Panc1 (cell line): Measurements from ENCODE around the gene ADAM12. TPM values are rescaled to one million over a fixed set of nuclear protein-coding genes. Genes with fewer than 3 reads are reported as not detected.

Source experiments
- ATAC-seq: fragments of 200-7000 bp; cut with Tn5 transposase; 2 replicates; pipeline ENCODE4 v1.9.1; 2020; ENCODE audit warnings: mild to moderate bottlenecking, moderate library complexity
- BruUV-seq: library from RNA; stranded (reverse); fragments of 400-500 nt; replicated peaks from 2 replicates; lab custom pipeline; 2021; lab: Mats Ljungman, UMichigan
- CTCF ChIA-PET: fragments of 300-600 bp; sonication (Branson Sonifier 250); formaldehyde crosslinking; loops from one replicate; lab custom pipeline; 2022; ENCODE audit warnings: antibody characterized with exemption; lab: Charles Lee
- POLR2A ChIA-PET: fragments of 300-600 bp; sonication (Branson Sonifier 250); formaldehyde crosslinking; loops from one replicate; lab custom pipeline; 2022; ENCODE audit warnings: antibody characterized with exemption; lab: Charles Lee
- DNase-seq: peaks from one replicate; pipeline ENCODE4 v3.0.0-alpha.2; 2010; ENCODE audit warnings: low read depth, low spot score
- H3K27ac ChIP-seq: 2 replicates; pipeline ENCODE4 v1.5.1; 2011; ENCODE audit warnings: mild to moderate bottlenecking, low read length, inconsistent platforms
- H3K27me3 ChIP-seq: fragments of 200-500 bp; sonication (Bioruptor generic); 2 replicates; pipeline ENCODE4 v1.6.0; 2014; ENCODE audit warnings: low read length, inconsistent platforms; ENCODE audit not compliant: control insufficient read depth, insufficient read depth
- H3K36me3 ChIP-seq: fragments of 200-500 bp; sonication (Bioruptor generic); 2 replicates; pipeline ENCODE4 v1.5.1; 2014; ENCODE audit warnings: inconsistent platforms, mild to moderate bottlenecking, low read length, moderate library complexity; ENCODE audit not compliant: control insufficient read depth, insufficient read depth
- H3K4me1 ChIP-seq: 2 replicates; pipeline ENCODE4 v1.5.1; 2011; ENCODE audit warnings: inconsistent platforms, mild to moderate bottlenecking, low read length, moderate library complexity; ENCODE audit not compliant: control insufficient read depth, insufficient read depth
- H3K4me3 ChIP-seq, 2 experiments: 2 replicates each; pipeline ENCODE4 v1.5.1; 2011 to 2012; ENCODE audit warnings: low read depth in 2 of 2, low read length in 2 of 2, mild to moderate bottlenecking in 2 of 2, inconsistent platforms in 1 of 2, moderate library complexity in 1 of 2
- H3K9me3 ChIP-seq: fragments of 200-500 bp; sonication (Bioruptor generic); 2 replicates; pipeline ENCODE4 v1.5.1; 2014; ENCODE audit warnings: low read depth, mild to moderate bottlenecking, inconsistent platforms, low read length, moderate library complexity; ENCODE audit not compliant: control insufficient read depth, insufficient read depth
- POLR2AphosphoS5 ChIP-seq: IDR thresholded peaks from 2 replicates; pipeline ENCODE4 v1.6.1; 2012; ENCODE audit warnings: mild to moderate bottlenecking, low read depth, low read length, moderate library complexity
- SIN3A ChIP-seq: IDR thresholded peaks from 2 replicates; pipeline ENCODE4 v1.6.1; 2012; ENCODE audit warnings: low read depth, mild to moderate bottlenecking, low read length, moderate library complexity, borderline replicate concordance; ENCODE audit not compliant: insufficient read depth
- TCF7L2 ChIP-seq: IDR thresholded peaks from 2 replicates; pipeline ENCODE4 v1.6.1; 2011; ENCODE audit warnings: mild to moderate bottlenecking, low read depth, low read length, inconsistent platforms
- in situ Hi-C: cut with HindIII; loops from 2 replicates; pipeline ENCODE4 v1.10.0; 2016; ENCODE audit warnings: low sequenced_read_pairs, low pct_unique_long_range_greater_than_20kb
- intact Hi-C: fragments of 100-400 bp; cut with micrococcal nuclease; formaldehyde crosslinking; loops from one replicate; pipeline ENCODE4 v1.10.0; 2022; ENCODE audit not compliant: unreplicated experiment
- total RNA-seq: library from RNA; stranded (reverse); gene quantifications from one replicate; pipeline ENCODE4 v1.2.1, GENCODE V29; 2021; ENCODE audit not compliant: unreplicated experiment
- TF ChIP-seq, protein P1 (sequence below), 2 experiments: IDR thresholded peaks; 2 replicates each; pipeline ENCODE4 v1.6.1; 2011 to 2012; ENCODE audit warnings: low read depth in 2 of 2, control low read depth in 1 of 2, low read length in 1 of 2, mild to moderate bottlenecking in 1 of 2, moderate library complexity in 1 of 2; ENCODE audit not compliant: insufficient read depth in 1 of 2
- TF ChIP-seq, protein P2 (sequence below): fragments of 450-650 bp; IDR thresholded peaks from 2 replicates; pipeline ENCODE4 v1.5.1; 2017; ENCODE audit warnings: mild to moderate bottlenecking

ADAM12 gene
- total RNA-seq, 1 experiment from 2014 or later, result 0.10 TPM

DNA sequence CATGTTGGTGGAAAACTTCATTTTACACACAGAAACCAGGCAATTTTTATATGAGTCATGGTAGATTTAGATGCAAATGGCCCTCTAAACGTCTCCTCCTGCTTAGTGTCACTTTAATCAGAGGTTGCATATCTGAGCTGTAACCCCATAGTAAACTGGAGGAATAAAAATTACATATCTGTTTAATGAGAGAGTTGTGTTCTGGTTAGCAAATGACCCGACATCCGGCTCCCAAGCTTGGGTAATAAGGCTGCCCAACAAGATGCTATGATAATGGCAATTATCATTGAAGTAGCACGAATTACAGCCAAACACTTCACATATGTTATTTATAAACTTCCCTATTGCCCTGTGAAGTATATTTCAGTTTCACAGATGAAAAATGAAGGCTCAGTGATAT is 10.6 kb upstream of the ADAM12 start:
- in situ Hi-C loops, result no loop called here
- POLR2A ChIA-PET, result interaction anchor here (0.6 kb wide), 1 partner anchor 1290 kb away, joined by 3 read pairs; no protein-coding TSS in a partner anchor
- DNase-seq, result no peak
- H3K27ac ChIP-seq, result no peak overlapping the region
- ATAC-seq, result no peak
- no peaks in the 10 kb centered on the region for H3K27me3 ChIP-seq
- H3K36me3 ChIP-seq, result no peaks in the 10 kb centered on the region; the same call in 1 of the 2 replicates
- CTCF ChIA-PET, result no interaction called here
- no peak overlapping the region for H3K4me3 ChIP-seq
- intact Hi-C loops, result no loop called here
- TF ChIP-seq, protein P1, sequence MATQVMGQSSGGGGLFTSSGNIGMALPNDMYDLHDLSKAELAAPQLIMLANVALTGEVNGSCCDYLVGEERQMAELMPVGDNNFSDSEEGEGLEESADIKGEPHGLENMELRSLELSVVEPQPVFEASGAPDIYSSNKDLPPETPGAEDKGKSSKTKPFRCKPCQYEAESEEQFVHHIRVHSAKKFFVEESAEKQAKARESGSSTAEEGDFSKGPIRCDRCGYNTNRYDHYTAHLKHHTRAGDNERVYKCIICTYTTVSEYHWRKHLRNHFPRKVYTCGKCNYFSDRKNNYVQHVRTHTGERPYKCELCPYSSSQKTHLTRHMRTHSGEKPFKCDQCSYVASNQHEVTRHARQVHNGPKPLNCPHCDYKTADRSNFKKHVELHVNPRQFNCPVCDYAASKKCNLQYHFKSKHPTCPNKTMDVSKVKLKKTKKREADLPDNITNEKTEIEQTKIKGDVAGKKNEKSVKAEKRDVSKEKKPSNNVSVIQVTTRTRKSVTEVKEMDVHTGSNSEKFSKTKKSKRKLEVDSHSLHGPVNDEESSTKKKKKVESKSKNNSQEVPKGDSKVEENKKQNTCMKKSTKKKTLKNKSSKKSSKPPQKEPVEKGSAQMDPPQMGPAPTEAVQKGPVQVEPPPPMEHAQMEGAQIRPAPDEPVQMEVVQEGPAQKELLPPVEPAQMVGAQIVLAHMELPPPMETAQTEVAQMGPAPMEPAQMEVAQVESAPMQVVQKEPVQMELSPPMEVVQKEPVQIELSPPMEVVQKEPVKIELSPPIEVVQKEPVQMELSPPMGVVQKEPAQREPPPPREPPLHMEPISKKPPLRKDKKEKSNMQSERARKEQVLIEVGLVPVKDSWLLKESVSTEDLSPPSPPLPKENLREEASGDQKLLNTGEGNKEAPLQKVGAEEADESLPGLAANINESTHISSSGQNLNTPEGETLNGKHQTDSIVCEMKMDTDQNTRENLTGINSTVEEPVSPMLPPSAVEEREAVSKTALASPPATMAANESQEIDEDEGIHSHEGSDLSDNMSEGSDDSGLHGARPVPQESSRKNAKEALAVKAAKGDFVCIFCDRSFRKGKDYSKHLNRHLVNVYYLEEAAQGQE (IDR thresholded peaks at IDR 0.05; ENCODE audit: insufficient read depth in 1 of 2, low read depth in 2 of 2, low read length in 1 of 2), result no peak
- TF ChIP-seq POLR2AphosphoS5 (no peak), SIN3A (no peak), TCF7L2 (no peak)
- TF ChIP-seq, protein P2, sequence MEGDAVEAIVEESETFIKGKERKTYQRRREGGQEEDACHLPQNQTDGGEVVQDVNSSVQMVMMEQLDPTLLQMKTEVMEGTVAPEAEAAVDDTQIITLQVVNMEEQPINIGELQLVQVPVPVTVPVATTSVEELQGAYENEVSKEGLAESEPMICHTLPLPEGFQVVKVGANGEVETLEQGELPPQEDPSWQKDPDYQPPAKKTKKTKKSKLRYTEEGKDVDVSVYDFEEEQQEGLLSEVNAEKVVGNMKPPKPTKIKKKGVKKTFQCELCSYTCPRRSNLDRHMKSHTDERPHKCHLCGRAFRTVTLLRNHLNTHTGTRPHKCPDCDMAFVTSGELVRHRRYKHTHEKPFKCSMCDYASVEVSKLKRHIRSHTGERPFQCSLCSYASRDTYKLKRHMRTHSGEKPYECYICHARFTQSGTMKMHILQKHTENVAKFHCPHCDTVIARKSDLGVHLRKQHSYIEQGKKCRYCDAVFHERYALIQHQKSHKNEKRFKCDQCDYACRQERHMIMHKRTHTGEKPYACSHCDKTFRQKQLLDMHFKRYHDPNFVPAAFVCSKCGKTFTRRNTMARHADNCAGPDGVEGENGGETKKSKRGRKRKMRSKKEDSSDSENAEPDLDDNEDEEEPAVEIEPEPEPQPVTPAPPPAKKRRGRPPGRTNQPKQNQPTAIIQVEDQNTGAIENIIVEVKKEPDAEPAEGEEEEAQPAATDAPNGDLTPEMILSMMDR, result no peak
- BruUV-seq, result no TSS peak
- no peaks in the 10 kb centered on the region; the same call in 1 of the 2 replicates for H3K9me3 ChIP-seq
- H3K4me1 ChIP-seq, result no peaks in the 10 kb centered on the region

DNA sequence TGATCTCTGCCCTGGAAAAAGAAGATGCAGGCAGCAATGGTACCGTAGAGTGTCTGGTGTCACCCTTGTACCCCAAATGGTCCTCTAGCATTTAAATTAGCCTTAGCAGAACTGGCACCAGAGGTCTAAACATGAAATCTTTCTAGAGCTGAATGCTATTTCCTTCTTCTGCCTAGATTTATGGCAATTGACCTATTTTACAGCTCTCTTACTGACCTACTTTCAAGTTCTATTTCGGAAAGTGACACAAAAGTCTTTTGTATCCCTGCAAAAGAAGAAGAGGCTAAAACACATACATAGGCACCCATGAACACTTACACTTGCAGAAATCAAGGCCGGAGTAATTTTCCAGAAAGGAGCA is 10.1 kb upstream of the ADAM12 start:
- H3K36me3 ChIP-seq, result no peaks in the 10 kb centered on the region; the same call in 1 of the 2 replicates
- H3K4me1 ChIP-seq, result no peaks in the 10 kb centered on the region
- intact Hi-C loops (no loop called here), in situ Hi-C loops (no loop called here)
- TF ChIP-seq, protein P2, result no peak
- TF ChIP-seq TCF7L2 (no peak), POLR2AphosphoS5 (no peak), SIN3A (no peak)
- TF ChIP-seq, protein P1 (IDR thresholded peaks at IDR 0.05; ENCODE audit: insufficient read depth in 1 of 2, low read depth in 2 of 2, low read length in 1 of 2), result no peak
- BruUV-seq, result no TSS peak
- H3K27ac ChIP-seq, result no peak overlapping the region
- POLR2A ChIA-PET, result interaction anchor here (0.6 kb wide), 1 partner anchor 1290 kb away, joined by 3 read pairs; no protein-coding TSS in a partner anchor
- CTCF ChIA-PET, result no interaction called here
- ATAC-seq (no peak), DNase-seq (no peak)
- no peak overlapping the region for H3K4me3 ChIP-seq
- H3K9me3 ChIP-seq, result no peaks in the 10 kb centered on the region; the same call in 1 of the 2 replicates
- H3K27me3 ChIP-seq, result no peaks in the 10 kb centered on the region
